ENCODE results near the gene ZNF217.
"Not testable (repeated sequence)": the region's sequence is repeated elsewhere in the genome, so short reads cannot be mapped to it uniquely, and the experiment has no call there.

The ZNF217 gene

DNA sequence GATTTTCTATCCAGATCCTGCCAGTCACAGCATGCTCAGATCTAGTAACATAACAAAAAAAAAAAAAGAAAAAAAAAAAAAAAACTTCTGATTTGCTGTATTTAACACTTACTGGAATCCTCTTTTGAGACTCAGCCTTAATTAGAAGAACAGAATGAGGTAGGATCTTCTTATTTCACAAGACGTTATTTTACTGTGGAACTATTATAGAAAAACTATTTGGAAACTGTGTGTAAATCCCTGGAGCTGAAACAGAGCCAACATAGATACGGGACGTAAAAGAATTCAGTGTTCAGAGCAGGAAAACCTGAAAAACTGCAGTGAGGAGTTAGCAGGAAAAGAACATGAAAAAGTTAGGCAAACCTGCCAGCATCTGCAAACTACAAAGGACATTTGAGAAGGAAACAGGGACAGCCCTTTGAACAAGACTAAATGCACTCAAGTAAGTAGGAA lies 3.4 kb upstream of the ZNF217 start:
- no peak for DNase-seq

GRCh38 chr20:53596189-53597001 lies 2.8 kb upstream of the ZNF217 start:
- DNase-seq: peak in 1 of 2 donors; percentile 60

DNA sequence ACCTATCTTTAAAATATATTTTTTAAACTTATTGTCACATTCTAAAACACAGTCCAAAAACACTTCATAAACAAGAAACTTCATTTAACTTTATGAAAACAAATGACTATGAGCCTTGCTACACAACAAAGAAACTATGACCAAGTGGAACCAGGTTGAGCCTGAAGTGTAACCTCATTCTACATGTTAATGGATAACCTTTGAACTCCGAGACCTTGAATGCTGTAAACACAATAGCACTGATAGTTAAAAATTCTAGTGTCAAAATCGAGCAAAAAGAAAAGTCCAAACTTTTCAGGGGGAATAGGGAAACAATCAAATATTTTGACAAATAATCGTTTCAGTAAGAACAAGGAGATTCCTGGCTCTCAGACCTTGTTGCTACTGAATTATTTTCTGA lies 2.1 kb upstream of the ZNF217 start:
- not testable (repeated sequence) for DNase-seq

DNA sequence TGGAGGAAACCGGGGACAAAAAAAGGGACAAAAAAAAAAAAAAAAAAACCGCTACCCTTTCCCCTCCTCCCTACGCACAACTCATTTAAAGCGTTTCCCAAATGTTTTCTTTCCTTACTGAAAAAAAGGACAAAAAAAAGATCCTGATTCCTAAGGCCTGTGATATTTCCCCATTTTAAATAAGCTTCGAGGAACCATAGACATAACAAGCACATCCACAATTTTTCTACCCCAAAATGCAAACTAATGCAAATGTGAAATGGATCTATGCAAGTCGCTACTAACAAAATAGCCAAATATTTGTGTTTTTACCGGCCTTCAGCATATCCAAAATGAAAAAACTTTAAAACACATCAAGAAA lies 1.4 kb upstream of the ZNF217 start:
- peak in 1 of 2 donors; percentile 43 for DNase-seq

GRCh38 chr20:53594068-53595017 lies 704 bp upstream of the ZNF217 start:
- DNase-seq: peak; percentile 72 to 96

DNA sequence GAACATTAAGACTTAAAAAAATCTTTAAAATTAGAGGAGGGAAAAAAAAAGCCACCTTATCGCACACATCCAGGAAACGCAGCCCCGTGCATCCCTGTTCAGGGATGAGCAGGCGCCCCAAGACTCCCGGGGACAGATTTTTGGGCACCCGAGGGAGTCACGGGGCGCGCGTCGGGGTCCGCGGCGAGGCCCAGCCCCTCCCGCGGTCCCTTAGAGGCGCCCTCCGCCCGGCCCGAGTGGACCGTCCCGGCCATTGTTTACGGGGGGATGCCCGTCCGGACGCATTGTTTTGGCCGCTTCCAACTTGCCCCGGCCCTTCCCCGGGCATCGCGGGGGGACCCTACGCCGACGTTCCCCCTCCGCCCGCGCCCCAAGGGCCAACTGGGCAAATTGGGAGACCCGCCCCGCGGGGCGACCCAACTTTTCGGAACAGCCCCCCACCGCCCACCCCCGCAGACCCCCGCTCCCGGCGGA lies 610 bp downstream of the ZNF217 start:
- no peak for DNase-seq

DNA sequence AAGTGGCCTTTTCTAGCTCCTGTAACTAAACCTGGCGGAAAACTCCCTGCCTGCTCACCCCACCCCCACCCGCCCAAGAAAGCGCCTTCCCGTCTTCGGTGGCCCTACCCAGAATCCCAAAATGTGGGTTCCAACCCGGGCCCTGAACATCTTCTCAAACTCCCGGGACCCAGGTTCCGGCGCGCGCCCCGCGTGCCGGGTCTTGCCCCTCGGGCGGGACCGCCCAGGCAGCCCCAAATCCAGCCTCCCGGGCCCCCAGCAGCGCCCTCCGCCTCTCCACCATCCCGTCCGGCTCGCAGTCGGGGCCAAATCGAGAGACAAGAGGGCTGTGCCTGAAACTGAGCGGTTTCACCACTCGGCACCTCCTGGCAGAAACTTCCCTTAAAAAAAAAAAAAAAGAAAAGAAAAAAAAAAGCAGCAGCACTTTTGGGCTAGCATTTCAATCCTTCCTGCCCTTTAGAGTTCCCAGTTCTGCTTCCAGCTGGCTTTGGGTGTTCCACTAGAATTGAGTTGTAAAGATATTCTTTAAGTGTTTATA lies 1.1 kb downstream of the ZNF217 start:
- peak; percentile 46 to 56 for DNase-seq

DNA sequence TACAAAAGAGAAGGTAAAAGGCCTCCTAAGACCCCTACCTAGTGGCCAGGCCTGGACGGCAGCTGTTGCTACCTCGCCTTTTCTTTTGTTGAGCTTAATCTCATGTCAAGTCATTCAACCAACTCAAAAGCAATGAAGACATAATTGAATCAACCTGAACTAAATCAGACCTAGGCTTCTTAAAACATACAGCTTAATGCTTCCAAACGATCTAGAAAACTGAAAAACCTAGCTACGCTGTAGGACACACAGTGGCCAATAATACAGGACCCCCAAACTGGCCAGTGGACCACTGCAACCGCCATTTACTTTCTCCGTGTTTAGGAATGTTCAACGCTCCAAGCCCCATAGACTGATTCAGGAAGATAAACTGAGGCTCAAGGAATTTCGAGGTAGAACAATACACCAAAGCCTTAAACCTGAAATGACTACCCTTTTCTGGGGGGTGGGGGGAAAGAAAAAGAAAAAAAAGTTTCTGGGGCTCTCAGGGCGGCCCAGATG lies 1.6 kb downstream of the ZNF217 start:
- DNase-seq: not testable (repeated sequence)

- DNase-seq: not testable (repeated sequence)
Observed at GRCh38 chr20:53591206-53591741, 2.4 kb downstream of the ZNF217 start.

DNA sequence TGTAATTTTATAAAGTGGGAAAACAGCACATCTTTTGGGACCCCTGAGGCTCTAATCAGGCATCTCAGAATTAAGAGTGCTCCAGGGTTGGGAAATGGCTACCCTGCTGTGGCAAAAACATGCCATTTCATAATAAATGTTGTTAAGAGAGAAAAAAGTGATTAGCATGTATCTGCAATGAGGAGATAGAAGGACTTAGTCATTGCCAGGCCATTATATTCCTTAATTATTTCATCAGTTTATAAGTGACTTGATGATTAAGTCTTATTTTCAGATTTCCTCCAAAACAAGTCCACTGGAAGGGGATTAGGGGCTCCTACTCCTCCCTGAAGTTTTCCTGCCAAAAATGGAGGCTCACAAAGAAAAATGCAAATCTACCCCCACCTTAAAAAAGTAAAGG lies 3.0 kb downstream of the ZNF217 start:
- DNase-seq: peak in 1 of 2 donors; percentile 37

GRCh38 chr20:53590122-53590521 lies 3.5 kb downstream of the ZNF217 start:
- not testable (repeated sequence) for DNase-seq

GRCh38 chr20:53589321-53590065 lies 4.1 kb downstream of the ZNF217 start:
- DNase-seq: peak; percentile 37 to 54

DNA sequence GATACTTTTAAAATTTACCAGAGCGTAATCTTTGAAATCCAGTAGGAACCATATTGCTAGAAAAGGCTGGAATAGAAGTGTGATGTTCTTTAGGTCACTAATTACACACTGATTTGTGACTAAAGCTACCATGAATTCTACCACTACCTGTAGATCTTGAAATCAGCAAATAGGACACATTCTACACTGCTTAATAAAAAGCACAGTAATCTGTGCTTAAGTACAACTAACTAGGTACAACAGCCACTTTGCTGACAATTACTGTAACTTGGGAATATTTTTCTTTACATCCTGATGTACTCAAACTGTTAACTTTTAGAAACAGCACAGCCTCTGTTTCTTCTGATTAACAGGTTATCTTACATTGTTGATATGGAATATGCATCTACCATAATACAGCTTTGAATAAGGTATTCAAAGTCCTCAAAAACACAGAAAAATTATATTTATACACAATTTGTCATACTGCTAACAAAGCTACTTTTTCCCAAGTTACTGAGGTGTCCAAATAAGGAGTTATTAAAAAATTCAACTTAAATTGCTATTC lies 6.4 kb downstream of the ZNF217 start:
- not testable (repeated sequence) for DNase-seq

DNA sequence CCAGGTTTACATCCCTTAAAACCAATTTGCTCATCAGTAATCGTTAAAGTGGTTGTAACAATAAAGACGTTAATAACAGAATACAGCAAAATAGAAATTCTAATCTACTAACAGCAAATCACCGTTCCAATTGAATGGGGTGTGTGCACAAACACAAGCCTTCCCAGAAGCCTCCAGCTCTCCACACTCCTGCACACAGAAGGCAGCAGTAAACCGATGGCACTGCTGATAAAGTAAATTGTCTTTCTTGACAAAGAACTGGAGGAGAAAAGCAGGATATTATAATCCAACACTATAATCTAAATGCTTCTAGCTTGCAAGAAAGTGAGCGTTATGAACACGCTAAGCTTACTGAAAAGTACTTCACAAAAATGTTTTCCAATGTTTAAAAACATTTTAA lies 7.0 kb downstream of the ZNF217 start:
- no peak for DNase-seq

- not testable (repeated sequence) for DNase-seq
Observed at GRCh38 chr20:53585910-53586309, 7.7 kb downstream of the ZNF217 start.

GRCh38 chr20:53585004-53585569 lies 8.6 kb downstream of the ZNF217 start:
- DNase-seq: peak; percentile 40 to 49

GRCh38 chr20:53584550-53584913 lies 9.1 kb downstream of the ZNF217 start:
- DNase-seq: not testable (repeated sequence)

- DNase-seq: not testable (repeated sequence)
Observed at GRCh38 chr20:53583660-53584549, 9.7 kb downstream of the ZNF217 start.

DNA sequence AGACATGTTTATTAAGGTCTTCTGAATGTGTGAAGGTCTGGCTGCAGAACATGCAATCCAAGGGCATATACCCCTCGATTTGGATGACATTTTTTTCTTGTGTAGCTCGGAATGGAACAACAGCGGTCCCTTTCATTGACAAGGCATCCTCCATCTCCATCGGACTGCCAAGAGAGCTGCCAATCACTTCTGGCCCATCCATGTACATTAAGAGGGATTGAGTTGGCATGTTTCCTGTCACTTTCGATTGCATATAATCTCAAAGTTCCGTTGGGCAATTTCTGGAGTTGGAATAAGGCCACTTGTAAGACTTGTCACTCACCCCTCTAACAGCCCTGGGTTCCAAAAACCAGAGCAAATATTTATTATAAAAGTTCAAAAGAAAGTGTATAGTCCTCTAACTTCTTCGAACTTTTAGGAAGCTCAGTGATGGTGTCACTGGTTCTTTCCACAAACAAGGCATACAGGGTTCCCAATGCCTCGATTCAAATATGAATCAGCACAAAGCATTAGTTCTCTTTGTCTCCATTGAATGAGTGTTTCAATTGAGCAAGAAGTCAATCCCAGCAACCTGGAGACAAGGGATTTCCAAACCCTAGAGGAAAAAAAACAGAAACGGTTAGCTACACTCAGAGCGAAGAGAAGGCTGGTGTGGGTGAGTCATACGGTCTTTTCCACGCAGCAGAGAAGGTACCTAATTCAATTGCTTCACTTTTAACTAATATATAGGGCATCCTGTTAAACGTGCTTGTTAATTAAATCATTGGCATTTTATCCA lies 10.9 kb downstream of the ZNF217 start:
- peak; percentile 92 to 99 for DNase-seq

DNA sequence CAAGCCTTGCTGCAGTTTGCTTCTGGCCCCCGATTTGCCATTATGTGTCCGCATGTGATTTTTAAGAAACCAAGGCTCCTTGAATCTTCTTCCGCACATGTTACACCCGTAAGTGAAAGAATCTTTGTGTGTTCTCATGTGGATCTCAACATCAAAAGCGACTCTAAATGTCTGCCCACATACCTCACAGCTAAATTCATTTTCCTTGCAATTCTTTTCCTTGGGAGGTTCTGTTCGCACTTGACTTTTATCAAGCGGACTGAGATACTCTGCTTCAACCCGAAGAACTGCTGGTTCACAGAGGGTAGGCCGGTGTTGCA lies 11.4 kb downstream of the ZNF217 start:
- DNase-seq: no peak

Measured in inflammatory macrophage treated with lipopolysaccharide for 1 hour (primary cell).